ENCODE data around the gene DUS2. TPM values are rescaled to one million over a fixed set of nuclear protein-coding genes. Genes with fewer than 3 reads are reported as not detected.

Gene DUS2
- total and polyA plus RNA-seq, 2 of the 8 experiments (the other 6 are each of a cell fraction or from before 2014, with no cell fraction given) = 17.2 to 27.0 TPM

DNA sequence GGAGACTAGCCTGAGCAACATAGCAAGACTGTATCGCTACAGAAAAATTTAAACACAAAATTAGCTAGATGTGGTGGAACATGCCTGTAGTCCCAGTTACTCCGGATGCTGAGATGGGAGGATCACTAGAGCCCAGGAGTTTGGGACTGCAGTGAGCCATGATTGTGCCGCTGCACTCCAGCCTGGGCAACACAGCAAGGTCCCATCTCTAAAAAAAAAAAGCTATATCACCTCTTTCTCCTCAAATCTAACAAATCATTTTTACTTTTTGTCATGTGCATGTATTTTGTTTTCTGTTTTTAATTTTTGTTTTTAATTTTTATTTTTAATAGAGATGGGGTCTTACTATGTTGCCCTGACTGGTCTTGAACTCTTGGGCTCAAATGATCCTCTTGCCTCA is 5.9 kb downstream of the DUS2 start:
- Histone ChIP-seq H3K14ac (ENCODE audit: insufficient read length) (no peak overlapping the region), H4K5ac (ENCODE audit: insufficient read length, low read depth, low read length) (no peak overlapping the region), H4K91ac (replicated peaks; ENCODE audit: insufficient read length, low read length) (no peak overlapping the region), H2BK5ac (ENCODE audit: low read depth, low read length) (no peak overlapping the region), H3K4me2 (ENCODE audit: insufficient read depth in 1 of 2, low read depth in 2 of 2, low read length in 2 of 2) (no peak overlapping the region), H3K27ac (ENCODE audit: low read depth, low read length) (no peak overlapping the region), H4K20me1 (replicated peaks in 1 of 2; ENCODE audit: control insufficient read depth in 1 of 2, insufficient read depth in 2 of 2, low read length in 2 of 2) (no peaks in the 10 kb centered on the region), H3K23me2 (ENCODE audit: low read depth, low read length) (no peaks in the 10 kb centered on the region), H2BK15ac (ENCODE audit: low read length) (no peak overlapping the region), H3K36me3 (ENCODE audit: control insufficient read depth in 2 of 4, insufficient read depth in 4 of 4, low read length in 3 of 4) (peaks cover 0 to 8% (median 3%) of the 10 kb centered on the region in 4 experiments; a peak in 6 of 8 replicates), H3K79me2 (ENCODE audit: control insufficient read depth in 1 of 2, insufficient read depth in 2 of 2, low read length in 2 of 2) (0 out of 4 replicates have a peak, but pooled peaks cover 0 to 7% of the 10 kb centered on the region in 2 experiments), H3K4ac (replicated peaks; ENCODE audit: insufficient read length, low read depth, low read length) (no peak overlapping the region), H3K4me1 (replicated peaks in 1 of 4; ENCODE audit: control insufficient read depth in 3 of 4, insufficient read depth in 4 of 4, low read length in 3 of 4) (no peaks in the 10 kb centered on the region), H3K9me3 (ENCODE audit: insufficient read depth in 2 of 2, low read depth in 1 of 2, low read length in 1 of 2) (no peaks in the 10 kb centered on the region), H2BK12ac (ENCODE audit: low read depth, low read length) (no peak overlapping the region), H3K9ac (replicated peaks in 1 of 4; ENCODE audit: extremely low read depth in 1 of 4, low read depth in 3 of 4, low read length in 3 of 4) (no peak overlapping the region), H3K56ac (replicated peaks; ENCODE audit: insufficient read length, low read depth, low read length) (no peak overlapping the region), H3K27me3 (replicated peaks in 1 of 4; ENCODE audit: control insufficient read depth in 3 of 4, extremely low read depth in 1 of 4, insufficient read depth in 3 of 4, low read length in 3 of 4) (no peaks in the 10 kb centered on the region), H2BK120ac (replicated peaks; ENCODE audit: low read depth, low read length) (no peak overlapping the region), H2AFZ (ENCODE audit: low read length) (no peak overlapping the region), H3K4me3 (ENCODE audit: extremely low read depth in 1 of 4, insufficient read depth in 2 of 4, low read depth in 3 of 4, low read length in 4 of 4) (no peak overlapping the region), H2BK20ac (ENCODE audit: low read length) (no peak overlapping the region), H2AK5ac (ENCODE audit: low read depth, low read length) (no peak overlapping the region), H3K79me1 (ENCODE audit: low read depth, low read length) (peaks cover 2% of the 10 kb centered on the region), H4K8ac (ENCODE audit: extremely low read depth, insufficient read depth, low read length) (no peak overlapping the region), H3K23ac (ENCODE audit: insufficient read length) (no peak overlapping the region), H3K18ac (ENCODE audit: extremely low read depth, low read length) (no peak overlapping the region)
- POLR2A ChIA-PET (ENCODE audit: partially characterized antibody) = interaction anchor here (0.7 to 1.6 kb wide), 5 partner anchors 23 to 400 kb away, joined by 3 to 5 read pairs (median 4); partner anchors contain the start of gene PSMB10
- FAIRE-seq = no peak
- CTCF ChIA-PET (ENCODE audit: partially characterized antibody) = interaction anchor here (0.6 to 2.2 kb wide), 11 partner anchors 10 to 366 kb away, joined by 3 to 18 read pairs (median 4); no protein-coding TSS in a partner anchor
- 94% methylated on average over 3 of the region's 3 CpGs; no CpG with 5 or more reads in 1 of the 2 experiments for WGBS, 2 experiments (ENCODE audit: extremely low coverage in 1 of 2, insufficient coverage in 1 of 2, insufficient read length in 1 of 2, insufficient replicate concordance in 2 of 2, low coverage in 1 of 2, low lambda C conversion rate in 2 of 2, missing lambda C conversion rate in 1 of 2)
- no peak for DNase-seq (ENCODE audit: low read depth in 1 of 2, low spot score in 2 of 2)
- no peak for TF ChIP-seq TAF1 (IDR thresholded peaks at IDR 0.05; ENCODE audit: low read depth, low read length)
- TF ChIP-seq SUZ12 (IDR thresholded peaks at IDR 0.05; ENCODE audit: low read length) = no peak
- no peak for TF ChIP-seq BCL11A (IDR thresholded peaks at IDR 0.05; ENCODE audit: low read depth in 2 of 2, low read length in 2 of 2)

All from H1 (cell line).